Activated CD4-positive, alpha-beta memory T cell treated with anti-CD3 and anti-CD28 coated beads, Interleukin-2, amount 10 ng/mL, durations not matched to agents 7 days and 5 days (primary cell): ENCODE measurements around the gene CIB1. TPM values are rescaled to one million over a fixed set of nuclear protein-coding genes. Genes with fewer than 3 reads are reported as not detected.
"Not testable (repeated sequence)": the region's sequence is repeated elsewhere in the genome, so short reads cannot be mapped to it uniquely, and the experiment has no call there.

Source experiments
- CTCF ChIA-PET: fragments of 350-600 bp; sonication (Branson Sonifier 250); formaldehyde crosslinking; loops from one replicate; lab custom pipeline; 2021; ENCODE audit warnings: antibody characterized with exemption, inconsistent platforms; lab: Charles Lee
- POLR2A ChIA-PET: fragments of 350-600 bp; sonication (Branson Sonifier 250); formaldehyde crosslinking; loops from one replicate; lab custom pipeline; 2021; ENCODE audit warnings: antibody characterized with exemption; lab: Charles Lee
- DNase-seq: peaks from one replicate; pipeline ENCODE4 v3.0.0-alpha.2; 2020
- H3K27ac Mint-ChIP-seq: one replicate; pipeline ENCODE4 v1.8.0; 2021; ENCODE audit warnings: mild to moderate bottlenecking, mixed read lengths
- H3K27me3 Mint-ChIP-seq: one replicate; pipeline ENCODE4 v1.8.0; 2021; ENCODE audit warnings: mixed read lengths
- H3K36me3 Mint-ChIP-seq: one replicate; pipeline ENCODE4 v1.8.0; 2021; ENCODE audit warnings: low read depth, mixed read lengths
- H3K4me1 Mint-ChIP-seq: one replicate; pipeline ENCODE4 v1.8.0; 2021; ENCODE audit warnings: mixed read lengths
- H3K4me3 Mint-ChIP-seq: one replicate; pipeline ENCODE4 v1.8.0; 2021; ENCODE audit warnings: mild to moderate bottlenecking, mixed read lengths
- H3K9me3 Mint-ChIP-seq: one replicate; pipeline ENCODE4 v1.8.0; 2021; ENCODE audit warnings: mixed read lengths
- total RNA-seq, 2 experiments: library from RNA; stranded (reverse); gene quantifications; one replicate each; pipeline ENCODE4 v1.2.3, GENCODE V29; 2021

Gene CIB1
- total RNA-seq, 2 experiments from 2014 or later: 118 to 120 TPM

- Mint-ChIP-seq H3K4me3 (peak within 1 kb of the TSS; percentile 81), H3K36me3 (peaks cover 12% of the 10 kb centered on the region), H3K9me3 (no peaks in the 10 kb centered on the region), H3K27me3 (peaks cover 3% of the 10 kb centered on the region), H3K27ac (peak within 1 kb of the TSS; percentile 59), H3K4me1 (peaks cover 29% of the 10 kb centered on the region)
- DNase-seq: peak; percentile 80
- POLR2A ChIA-PET: interaction anchor here (0.8 to 4.8 kb wide), 15 partner anchors 10 to 515 kb away, joined by 3 to 41 read pairs (median 6); partner anchors contain the start of genes BLM, CIB1, GDPGP1 and NGRN
- CTCF ChIA-PET: interaction anchor here (0.6 to 2.8 kb wide), 9 partner anchors 10 to 315 kb away, joined by 3 to 10 read pairs (median 5); no protein-coding TSS in a partner anchor
Observed at GRCh38 chr15:90201130-90201943, 32.4 kb downstream of the CIB1 start, which contains the start of gene SEMA4B. TSS of gene SEMA4B (plus strand) at chr15:90201330. CDS start at chr15:90201579, 249 bp downstream.

- peaks cover 5% of the 10 kb centered on the region for H3K36me3 Mint-ChIP-seq
- H3K27me3 Mint-ChIP-seq: peaks cover 3% of the 10 kb centered on the region
- POLR2A ChIA-PET: interaction anchor here (0.8 to 4.8 kb wide), 15 partner anchors 9 to 516 kb away, joined by 3 to 41 read pairs (median 4); partner anchors contain the start of genes BLM, CIB1, GDPGP1 and NGRN
- peak overlapping the region; percentile 78 for H3K4me3 Mint-ChIP-seq
- H3K27ac Mint-ChIP-seq: peak overlapping the region; percentile 59
- no peak for DNase-seq
- peaks cover 27% of the 10 kb centered on the region for H3K4me1 Mint-ChIP-seq
- CTCF ChIA-PET: interaction anchor here (0.6 to 2.8 kb wide), 9 partner anchors 9 to 101 kb away, joined by 3 to 10 read pairs (median 5); no protein-coding TSS in a partner anchor
- no peaks in the 10 kb centered on the region for H3K9me3 Mint-ChIP-seq
Observed at GRCh38 chr15:90200534-90201129, 33.1 kb downstream of the CIB1 start.

- Mint-ChIP-seq H3K4me1 (peaks cover 41% of the 10 kb centered on the region), H3K36me3 (peaks cover 9% of the 10 kb centered on the region), H3K27ac (no peak overlapping the region), H3K9me3 (no peaks in the 10 kb centered on the region), H3K4me3 (no peak overlapping the region), H3K27me3 (no peaks in the 10 kb centered on the region)
- CTCF ChIA-PET: no interaction called here
- no peak for DNase-seq
- POLR2A ChIA-PET: no interaction called here
Observed at GRCh38 chr15:90194655-90195054, 39.1 kb downstream of the CIB1 start.

DNA sequence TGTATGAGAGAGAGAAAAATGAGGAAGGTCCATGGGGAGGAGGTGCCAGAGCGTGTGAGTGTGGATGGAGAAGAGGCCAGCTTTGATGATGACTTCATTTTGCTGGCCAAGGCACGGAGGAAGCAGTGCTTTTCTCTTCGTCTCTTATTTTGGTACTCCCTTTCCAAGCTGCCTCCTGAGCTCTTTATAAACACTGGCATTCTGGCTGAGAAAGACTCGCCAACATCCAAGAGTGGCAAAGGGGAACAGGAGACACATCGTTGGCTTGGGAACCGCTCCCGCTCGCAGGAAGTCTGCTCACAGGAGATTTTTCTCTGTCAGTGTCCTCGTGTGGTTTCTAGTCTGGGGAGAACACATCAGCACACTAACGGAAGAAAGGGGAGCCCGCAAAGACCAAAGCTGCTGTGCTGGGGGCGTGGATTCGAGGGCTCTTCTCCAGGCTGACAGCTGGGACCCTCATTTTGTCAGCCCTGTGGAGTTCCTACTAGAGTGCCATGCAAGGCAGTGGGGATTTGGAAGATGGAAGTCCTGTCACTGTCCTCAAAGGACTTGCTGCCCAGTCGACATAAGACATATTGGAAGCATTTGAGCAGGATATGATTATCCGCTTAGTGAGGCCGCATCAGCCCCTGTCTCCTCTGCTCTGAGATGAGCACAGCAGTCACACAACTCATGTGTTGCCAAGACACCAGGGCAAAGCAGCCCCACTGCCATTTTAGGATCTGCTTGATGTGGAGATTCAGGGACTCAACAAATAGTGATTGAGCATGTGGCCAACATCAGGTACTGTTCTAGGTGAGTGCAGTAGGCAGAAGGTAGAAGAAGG is 40.6 kb downstream of the CIB1 start:
- Mint-ChIP-seq H3K27me3 (no peaks in the 10 kb centered on the region), H3K27ac (no peak overlapping the region), H3K4me3 (no peak overlapping the region), H3K36me3 (peaks cover 9% of the 10 kb centered on the region), H3K9me3 (no peaks in the 10 kb centered on the region), H3K4me1 (peaks cover 40% of the 10 kb centered on the region)
- ChIA-PET POLR2A (interaction anchor here (0.6 to 2.3 kb wide), 4 partner anchors 8 to 73 kb away, joined by 3 to 10 read pairs (median 3); partner anchors contain the start of gene SEMA4B), CTCF (interaction anchor here (0.8 kb wide), 1 partner anchor 107 kb away, joined by 3 read pairs; no protein-coding TSS in a partner anchor)
- no peak for DNase-seq

GRCh38 chr15:90191794-90192509 is 41.8 kb downstream of the CIB1 start:
- Mint-ChIP-seq H3K4me1 (peaks cover 45% of the 10 kb centered on the region), H3K27me3 (no peaks in the 10 kb centered on the region), H3K36me3 (peaks cover 9% of the 10 kb centered on the region), H3K9me3 (no peaks in the 10 kb centered on the region), H3K27ac (peak overlapping the region; percentile 74), H3K4me3 (peak overlapping the region; percentile 73)
- CTCF ChIA-PET: interaction anchor here (0.6 to 1.5 kb wide), 4 partner anchors 9 to 639 kb away, joined by 3 to 10 read pairs (median 3); partner anchors contain the start of gene SEMA4B
- POLR2A ChIA-PET: interaction anchor here (1.0 to 2.3 kb wide), 5 partner anchors 9 to 93 kb away, joined by 3 to 10 read pairs (median 4); partner anchors contain the start of gene SEMA4B
- peak; percentile 37 for DNase-seq

GRCh38 chr15:90191344-90191687 is 42.4 kb downstream of the CIB1 start:
- Mint-ChIP-seq H3K36me3 (peaks cover 9% of the 10 kb centered on the region), H3K4me3 (no peak overlapping the region), H3K27me3 (no peaks in the 10 kb centered on the region), H3K27ac (peak overlapping the region; percentile 74), H3K9me3 (no peaks in the 10 kb centered on the region), H3K4me1 (peaks cover 46% of the 10 kb centered on the region)
- CTCF ChIA-PET: interaction anchor here (1.0 to 1.5 kb wide), 2 partner anchors 9 to 34 kb away, joined by 3 to 10 read pairs; partner anchors contain the start of gene SEMA4B
- POLR2A ChIA-PET: interaction anchor here (1.0 to 2.3 kb wide), 4 partner anchors 9 to 92 kb away, joined by 3 to 10 read pairs (median 6); partner anchors contain the start of gene SEMA4B
- no peak for DNase-seq

DNA sequence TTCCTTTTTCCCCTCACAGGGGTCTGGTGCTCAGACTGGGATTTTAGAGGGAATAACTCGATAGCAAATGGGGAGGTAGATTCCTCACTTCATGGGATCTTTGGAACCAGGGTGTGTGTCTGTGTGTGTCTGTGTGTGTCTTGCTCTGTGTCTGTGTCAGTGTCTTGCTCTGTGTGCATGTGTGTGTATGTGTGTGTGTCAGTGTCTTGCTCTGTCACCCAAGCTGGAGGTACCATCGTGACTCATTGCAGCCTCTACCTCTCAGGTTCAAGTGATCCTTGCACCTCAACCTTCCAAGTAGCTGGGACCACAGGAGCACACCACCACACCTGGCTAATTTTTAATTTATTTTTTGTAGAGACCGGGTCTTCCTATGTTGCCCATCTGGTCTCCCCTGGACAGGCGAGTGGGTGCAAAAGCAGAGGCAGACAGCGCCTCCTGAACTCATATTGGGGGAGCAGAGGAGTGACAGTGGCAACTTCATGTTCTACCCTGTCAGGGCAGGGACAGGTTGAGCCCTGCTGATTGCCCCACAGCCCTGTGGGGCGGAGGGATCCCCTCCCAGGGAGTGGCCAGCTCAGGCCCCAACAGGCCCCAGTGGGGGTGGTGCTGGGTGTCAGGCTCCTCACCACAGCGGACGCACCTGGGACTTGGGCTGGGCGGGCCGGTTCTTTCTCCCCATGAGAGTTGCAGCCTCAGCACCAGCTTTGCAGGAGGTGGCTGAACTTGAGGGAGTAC is 43.0 kb downstream of the CIB1 start:
- H3K36me3 Mint-ChIP-seq: peaks cover 9% of the 10 kb centered on the region

DNA sequence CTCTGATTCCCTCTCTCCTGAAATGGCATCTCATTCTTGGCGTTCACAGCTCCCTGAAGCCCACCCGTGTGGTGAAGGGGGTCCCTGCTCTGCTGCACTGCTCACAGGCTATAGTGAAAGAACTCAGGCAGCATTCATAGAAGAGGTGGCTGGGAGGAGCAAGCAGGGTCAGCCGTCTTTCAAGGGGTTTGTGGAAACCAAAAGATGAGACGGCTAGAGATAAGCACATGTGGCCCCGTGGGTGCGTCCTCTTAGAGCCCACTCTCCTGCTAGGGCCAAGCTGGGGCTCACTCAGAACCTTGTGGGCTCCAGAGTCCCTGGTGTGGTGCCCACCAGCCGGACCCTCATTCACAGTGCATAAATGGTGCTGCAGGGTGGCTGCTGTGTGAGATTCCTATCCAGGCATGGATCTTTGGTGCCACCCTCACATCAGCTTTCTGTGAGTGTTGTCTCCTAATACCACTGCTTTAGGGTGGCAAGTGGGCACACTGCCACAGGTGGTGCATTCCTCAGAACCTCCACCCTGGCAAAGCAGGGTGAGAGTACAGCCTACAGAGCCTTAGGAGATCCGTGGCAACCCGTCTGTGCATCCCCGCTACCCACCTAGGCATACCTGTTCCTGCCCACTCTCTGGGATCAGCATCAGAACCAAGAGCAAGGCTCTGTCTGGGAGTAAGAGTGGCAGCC is 43.8 kb downstream of the CIB1 start:
- no peak for DNase-seq
- Mint-ChIP-seq H3K9me3 (no peaks in the 10 kb centered on the region), H3K4me3 (no peak overlapping the region), H3K27ac (no peak overlapping the region), H3K36me3 (peaks cover 12% of the 10 kb centered on the region), H3K4me1 (peaks cover 52% of the 10 kb centered on the region), H3K27me3 (no peaks in the 10 kb centered on the region)
- CTCF ChIA-PET: no interaction called here
- POLR2A ChIA-PET: interaction anchor here (0.8 to 1.0 kb wide), 2 partner anchors 10 to 19 kb away, joined by 3 read pairs; no protein-coding TSS in a partner anchor

More for the DNA sequence above, 43.0 kb downstream of the CIB1 start:
- CTCF ChIA-PET: interaction anchor here (1.5 kb wide), 1 partner anchor 10 kb away, joined by 10 read pairs; the partner anchor contains the start of gene SEMA4B
- DNase-seq: no peak
- Mint-ChIP-seq H3K4me1 (peaks cover 46% of the 10 kb centered on the region), H3K27me3 (no peaks in the 10 kb centered on the region), H3K4me3 (no peak overlapping the region), H3K27ac (no peak overlapping the region), H3K9me3 (no peaks in the 10 kb centered on the region)
- POLR2A ChIA-PET: interaction anchor here (1.0 to 2.3 kb wide), 5 partner anchors 10 to 92 kb away, joined by 3 to 10 read pairs (median 4); partner anchors contain the start of gene SEMA4B

GRCh38 chr15:90188914-90189748 is 44.6 kb downstream of the CIB1 start:
- no peak for DNase-seq
- H3K27ac Mint-ChIP-seq: no peak overlapping the region
- peaks cover 54% of the 10 kb centered on the region for H3K4me1 Mint-ChIP-seq
- POLR2A ChIA-PET: interaction anchor here (0.8 kb wide), 1 partner anchor 11 kb away, joined by 3 read pairs; no protein-coding TSS in a partner anchor
- CTCF ChIA-PET: interaction anchor here (0.7 kb wide), 2 partner anchors 44 to 628 kb away, joined by 3 to 4 read pairs; no protein-coding TSS in a partner anchor
- no peak overlapping the region for H3K4me3 Mint-ChIP-seq
- peaks cover 9% of the 10 kb centered on the region for H3K36me3 Mint-ChIP-seq
- H3K27me3 Mint-ChIP-seq: no peaks in the 10 kb centered on the region
- H3K9me3 Mint-ChIP-seq: no peaks in the 10 kb centered on the region

DNA sequence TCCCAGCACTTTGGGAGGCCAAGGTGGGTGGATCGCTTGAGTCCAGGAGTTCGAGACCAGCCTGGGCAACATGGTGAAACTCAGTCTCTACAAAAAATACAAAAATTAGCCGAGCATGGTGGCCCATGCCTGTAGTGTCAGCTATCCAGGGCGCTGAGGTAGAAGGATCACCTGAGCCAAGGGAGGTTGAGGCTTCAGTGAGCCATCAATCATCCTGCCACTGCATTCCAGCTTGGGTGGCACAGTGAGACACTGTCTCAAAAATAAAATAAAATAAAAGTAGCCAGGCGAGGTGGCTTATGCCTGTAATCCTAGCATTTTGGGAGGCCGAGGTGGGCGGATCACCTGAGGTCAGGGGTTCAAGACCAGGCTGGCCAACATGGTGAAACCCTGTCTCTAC is 45.7 kb downstream of the CIB1 start:
- H3K27ac Mint-ChIP-seq, DNase-seq, H3K27me3 Mint-ChIP-seq, POLR2A ChIA-PET, H3K4me3 Mint-ChIP-seq, H3K9me3 Mint-ChIP-seq, H3K36me3 Mint-ChIP-seq: not testable (repeated sequence)
- H3K4me1 Mint-ChIP-seq: peaks cover 53% of the 10 kb centered on the region
- CTCF ChIA-PET: interaction anchor here (0.7 to 1.1 kb wide), 2 partner anchors 45 to 236 kb away, joined by 3 to 4 read pairs; no protein-coding TSS in a partner anchor
